ENCODE data around the gene RTP5. TPM values are rescaled to one million over a fixed set of nuclear protein-coding genes. Genes with fewer than 3 reads are reported as not detected.

The RTP5 gene
- total and polyA plus RNA-seq, 2 donors (not counting 3 experiments of a cell fraction or from before 2014, with no cell fraction given): not detected

- Histone ChIP-seq H3K79me2 (ENCODE audit: control insufficient read depth, insufficient read depth, low read length) (no peaks in the 10 kb centered on the region), H3K9me3 (replicated peaks; ENCODE audit: control insufficient read depth, insufficient read depth, low read length) (no peaks in the 10 kb centered on the region), H3K9ac (replicated peaks; ENCODE audit: extremely low read depth, insufficient read depth, low read length) (no peak overlapping the region), H2AFZ (ENCODE audit: low read depth, low read length) (no peak overlapping the region), H3K9me1 (replicated peaks; ENCODE audit: control insufficient read depth, extremely low read depth, insufficient read depth, low read length) (no peaks in the 10 kb centered on the region), H3K27ac (ENCODE audit: insufficient read depth, low read depth, low read length) (no peak overlapping the region), H3K4me3 (replicated peaks in 1 of 3; ENCODE audit: insufficient read depth in 1 of 3, low read depth in 1 of 3, low read length in 3 of 3) (no peak overlapping the region), H3K36me3 (ENCODE audit: control insufficient read depth in 2 of 2, extremely low read depth in 1 of 2, insufficient read depth in 2 of 2, low read length in 2 of 2) (no peaks in the 10 kb centered on the region), H4K20me1 (replicated peaks; ENCODE audit: control insufficient read depth, extremely low read depth, insufficient read depth, low read length) (no peaks in the 10 kb centered on the region), H3K27me3 (ENCODE audit: control insufficient read depth in 2 of 2, insufficient read depth in 2 of 2, low read length in 2 of 2) (no peaks in the 10 kb centered on the region), H3K4me2 (ENCODE audit: insufficient read depth, low read length) (no peak overlapping the region), H3K4me1 (ENCODE audit: control insufficient read depth, extremely low read depth, insufficient read depth, low read length) (peaks cover 2% of the 10 kb centered on the region)
- no peak for FAIRE-seq
- intact Hi-C loops (cut with micrococcal nuclease): no loop called here
- BruUV-seq (replicated peaks): no TSS peak
- DNase-seq (ENCODE audit: low read depth, low spot score): no peak
- TF ChIP-seq MYC (IDR thresholded peaks at IDR 0.05; ENCODE audit: low read depth, low read length): no peak
- CTCF ChIA-PET: interaction anchor here (0.9 to 1.0 kb wide), 2 partner anchors 57 to 207 kb away, joined by 3 read pairs; partner anchors contain the start of gene DTYMK
- dilution Hi-C loops (cut with MboI; ENCODE audit: extremely low pct_ligation_motif_present, low sequenced_read_pairs): no loop called here
- POLR2A ChIA-PET: no interaction called here
Measured at GRCh38 chr2:241893265-241893664, 23.7 kb downstream of the RTP5 start.

GRCh38 chr2:241894056-241894641, 24.6 kb downstream of the RTP5 start:
- Histone ChIP-seq H3K4me3 (replicated peaks in 1 of 3; ENCODE audit: insufficient read depth in 1 of 3, low read depth in 1 of 3, low read length in 3 of 3) (no peak overlapping the region), H3K27ac (ENCODE audit: insufficient read depth, low read depth, low read length) (no peak overlapping the region), H3K27me3 (ENCODE audit: control insufficient read depth in 2 of 2, insufficient read depth in 2 of 2, low read length in 2 of 2) (no peaks in the 10 kb centered on the region), H2AFZ (ENCODE audit: low read depth, low read length) (no peak overlapping the region), H3K4me2 (ENCODE audit: insufficient read depth, low read length) (no peak overlapping the region), H4K20me1 (replicated peaks; ENCODE audit: control insufficient read depth, extremely low read depth, insufficient read depth, low read length) (no peaks in the 10 kb centered on the region), H3K79me2 (ENCODE audit: control insufficient read depth, insufficient read depth, low read length) (no peaks in the 10 kb centered on the region), H3K4me1 (ENCODE audit: control insufficient read depth, extremely low read depth, insufficient read depth, low read length) (peaks cover 2% of the 10 kb centered on the region), H3K9me1 (replicated peaks; ENCODE audit: control insufficient read depth, extremely low read depth, insufficient read depth, low read length) (no peaks in the 10 kb centered on the region), H3K36me3 (ENCODE audit: control insufficient read depth in 2 of 2, extremely low read depth in 1 of 2, insufficient read depth in 2 of 2, low read length in 2 of 2) (no peaks in the 10 kb centered on the region), H3K9ac (replicated peaks; ENCODE audit: extremely low read depth, insufficient read depth, low read length) (no peak overlapping the region), H3K9me3 (replicated peaks; ENCODE audit: control insufficient read depth, insufficient read depth, low read length) (no peaks in the 10 kb centered on the region)
- no peak for DNase-seq (ENCODE audit: low read depth, low spot score)
- POLR2A ChIA-PET: no interaction called here
- intact Hi-C loops (cut with micrococcal nuclease): no loop called here
- no TSS peak for BruUV-seq (replicated peaks)
- TF ChIP-seq CTCF (IDR thresholded peaks at IDR 0.05; ENCODE audit: extremely low read depth in 1 of 2, insufficient read depth in 1 of 2, low read depth in 1 of 2, low read length in 2 of 2): no peak
- no peak for TF ChIP-seq GATA2 (IDR thresholded peaks at IDR 0.05; ENCODE audit: insufficient read depth, insufficient read length, low read depth, low read length)
- TF ChIP-seq JUN (IDR thresholded peaks at IDR 0.05; ENCODE audit: borderline replicate concordance, insufficient read depth, insufficient read length, low read depth): no peak
- no peak for TF ChIP-seq MAX (IDR thresholded peaks at IDR 0.05; ENCODE audit: insufficient read depth, insufficient read length)
- no peak for TF ChIP-seq POLR2AphosphoS5 (IDR thresholded peaks at IDR 0.05; ENCODE audit: insufficient read depth, low read depth, low read length)
- no peak for TF ChIP-seq EZH2 (IDR thresholded peaks at IDR 0.05; ENCODE audit: borderline replicate concordance, low read depth, low read length, severe bottlenecking)
- no peak for TF ChIP-seq MYC (IDR thresholded peaks at IDR 0.05; ENCODE audit: low read depth, low read length)
- TF ChIP-seq POLR2A (IDR thresholded peaks at IDR 0.05; ENCODE audit: low read depth, low read length): no peak
- TF ChIP-seq FOS (IDR thresholded peaks at IDR 0.05; ENCODE audit: borderline replicate concordance, insufficient read depth, low read length): no peak
- CTCF ChIA-PET: interaction anchor here (0.9 to 1.9 kb wide), 3 partner anchors 56 to 208 kb away, joined by 3 to 6 read pairs (median 3); partner anchors contain the start of gene DTYMK
- FAIRE-seq: no peak
- dilution Hi-C loops (cut with MboI; ENCODE audit: extremely low pct_ligation_motif_present, low sequenced_read_pairs): no loop called here
